Astrocyte of the cerebellum (primary cell): ENCODE measurements around the gene AUH.

Experiments used
- DNase-seq: peaks from one replicate; pipeline ENCODE4 v3.0.0-alpha.2; 2011; ENCODE audit warnings: low read depth
- H3K4me3 ChIP-seq: 2 replicates; pipeline ENCODE4 v1.5.1; 2011; ENCODE audit warnings: mild to moderate bottlenecking, low read depth, low read length, moderate library complexity
- CTCF ChIP-seq: IDR thresholded peaks from 2 replicates; pipeline ENCODE4 v1.5.1; 2012; ENCODE audit warnings: low read length, low read depth, moderate library complexity, mild to moderate bottlenecking; ENCODE audit errors: missing control alignments
- in situ Hi-C: cut with HindIII; loops from 2 replicates; pipeline ENCODE4 v1.10.0; 2017; ENCODE audit warnings: low sequenced_read_pairs

The AUH gene

GRCh38 chr9:91185193-91185886 lies 176.4 kb downstream of the AUH start:
- in situ Hi-C loops = no loop called here
- H3K4me3 ChIP-seq = no peak overlapping the region
- TF ChIP-seq CTCF = no peak
- no peak for DNase-seq

- no peak for DNase-seq
- in situ Hi-C loops = no loop called here
- no peak for TF ChIP-seq CTCF
These were observed 179.1 kb downstream of the AUH start for GRCh38 chr9:91182429-91183225.

GRCh38 chr9:91181541-91181940 lies 180.2 kb downstream of the AUH start:
- in situ Hi-C loops = no loop called here
- H3K4me3 ChIP-seq = no peak overlapping the region
- no peak for TF ChIP-seq CTCF
- DNase-seq = no peak

More at GRCh38 chr9:91182429-91183225, 179.1 kb downstream of the AUH start:
- H3K4me3 ChIP-seq = no peak overlapping the region

- TF ChIP-seq CTCF = no peak
- in situ Hi-C loops = no loop called here
- H3K4me3 ChIP-seq = no peak overlapping the region
- DNase-seq = no peak
These were observed 180.8 kb downstream of the AUH start for GRCh38 chr9:91180930-91181268.

GRCh38 chr9:91180240-91180929 lies 181.3 kb downstream of the AUH start:
- no peak for DNase-seq
- no peak for TF ChIP-seq CTCF
- H3K4me3 ChIP-seq = no peak overlapping the region
- in situ Hi-C loops = no loop called here

- no peak overlapping the region for H3K4me3 ChIP-seq
- TF ChIP-seq CTCF = no peak
- DNase-seq = no peak
- in situ Hi-C loops = no loop called here
These were observed 182.2 kb downstream of the AUH start for GRCh38 chr9:91179237-91180138.
